ENCODE measurements around the gene ANKRD16. TPM values are rescaled to one million over a fixed set of nuclear protein-coding genes. Genes with fewer than 3 reads are reported as not detected.

ANKRD16 gene
- total RNA-seq, 1 donor from 2014 or later, result 9.2 TPM

DNA sequence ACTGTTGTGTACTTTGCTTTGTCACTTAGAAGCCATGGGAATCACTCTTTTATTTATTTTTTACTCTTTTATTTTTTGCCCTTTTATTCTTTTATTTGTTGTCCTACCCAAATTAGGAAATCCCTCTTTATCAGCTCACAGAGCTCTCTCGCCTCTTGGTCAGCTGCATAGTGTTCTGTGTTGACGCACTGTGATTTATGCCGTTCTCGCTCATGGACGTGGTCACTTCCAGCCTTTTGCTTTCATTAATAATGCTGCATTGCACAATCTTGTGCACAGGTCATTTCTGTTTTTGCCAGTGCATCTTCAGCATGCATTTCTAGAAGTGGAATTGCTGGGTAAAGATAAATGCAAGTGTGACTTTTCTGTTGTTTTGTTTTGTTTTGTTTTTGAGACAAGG lies 42.7 kb upstream of the ANKRD16 start:
- no peaks in the 10 kb centered on the region for H3K4me1 Mint-ChIP-seq
- intact Hi-C loops (cut with micrococcal nuclease), result no loop called here
- H3K27me3 Mint-ChIP-seq, result no peaks in the 10 kb centered on the region
- POLR2A ChIA-PET, result no interaction called here
- ATAC-seq (ENCODE audit: low read depth) (no peak), DNase-seq (no peak)
- TF ChIP-seq, protein P1, sequence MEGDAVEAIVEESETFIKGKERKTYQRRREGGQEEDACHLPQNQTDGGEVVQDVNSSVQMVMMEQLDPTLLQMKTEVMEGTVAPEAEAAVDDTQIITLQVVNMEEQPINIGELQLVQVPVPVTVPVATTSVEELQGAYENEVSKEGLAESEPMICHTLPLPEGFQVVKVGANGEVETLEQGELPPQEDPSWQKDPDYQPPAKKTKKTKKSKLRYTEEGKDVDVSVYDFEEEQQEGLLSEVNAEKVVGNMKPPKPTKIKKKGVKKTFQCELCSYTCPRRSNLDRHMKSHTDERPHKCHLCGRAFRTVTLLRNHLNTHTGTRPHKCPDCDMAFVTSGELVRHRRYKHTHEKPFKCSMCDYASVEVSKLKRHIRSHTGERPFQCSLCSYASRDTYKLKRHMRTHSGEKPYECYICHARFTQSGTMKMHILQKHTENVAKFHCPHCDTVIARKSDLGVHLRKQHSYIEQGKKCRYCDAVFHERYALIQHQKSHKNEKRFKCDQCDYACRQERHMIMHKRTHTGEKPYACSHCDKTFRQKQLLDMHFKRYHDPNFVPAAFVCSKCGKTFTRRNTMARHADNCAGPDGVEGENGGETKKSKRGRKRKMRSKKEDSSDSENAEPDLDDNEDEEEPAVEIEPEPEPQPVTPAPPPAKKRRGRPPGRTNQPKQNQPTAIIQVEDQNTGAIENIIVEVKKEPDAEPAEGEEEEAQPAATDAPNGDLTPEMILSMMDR (IDR thresholded peaks at IDR 0.05), result no peak
- H3K4me3 Mint-ChIP-seq, result no peak overlapping the region
- H3K27ac Mint-ChIP-seq, result no peak overlapping the region
- H3K36me3 Mint-ChIP-seq (ENCODE audit: low read depth), result peaks cover 79% of the 10 kb centered on the region
- H3K9me3 Mint-ChIP-seq, result no peaks in the 10 kb centered on the region
- CTCF ChIA-PET, result no interaction called here

DNA sequence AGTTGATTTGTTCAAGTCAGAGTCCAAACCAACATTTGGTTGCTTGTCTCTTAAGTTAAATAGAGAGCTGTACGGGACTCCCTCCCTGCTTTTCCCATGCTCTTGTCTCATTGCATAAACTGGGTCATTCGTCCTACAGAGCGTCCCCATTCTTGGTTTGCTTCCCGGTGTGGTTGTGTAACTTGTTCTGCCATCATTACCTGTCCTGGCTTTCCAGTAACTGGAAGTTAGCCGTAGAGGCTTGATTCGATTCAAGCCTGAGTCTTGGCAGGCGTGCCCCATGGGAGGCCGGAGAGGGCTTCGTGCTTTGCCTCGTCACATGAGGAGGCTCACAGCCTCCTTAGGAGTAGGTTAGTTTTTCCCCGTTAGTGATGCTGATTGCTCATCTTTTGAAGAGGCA lies 40.6 kb upstream of the ANKRD16 start:
- ChIA-PET CTCF (no interaction called here), POLR2A (no interaction called here)
- H3K27me3 Mint-ChIP-seq, result no peaks in the 10 kb centered on the region
- no peak overlapping the region for H3K27ac Mint-ChIP-seq
- no peaks in the 10 kb centered on the region for H3K9me3 Mint-ChIP-seq
- ATAC-seq (ENCODE audit: low read depth) (no peak), DNase-seq (no peak)
- H3K36me3 Mint-ChIP-seq (ENCODE audit: low read depth), result peaks cover 81% of the 10 kb centered on the region
- no peak overlapping the region for H3K4me3 Mint-ChIP-seq
- intact Hi-C loops (cut with micrococcal nuclease), result no loop called here
- no peaks in the 10 kb centered on the region for H3K4me1 Mint-ChIP-seq
- TF ChIP-seq, protein P1 (IDR thresholded peaks at IDR 0.05), result no peak

DNA sequence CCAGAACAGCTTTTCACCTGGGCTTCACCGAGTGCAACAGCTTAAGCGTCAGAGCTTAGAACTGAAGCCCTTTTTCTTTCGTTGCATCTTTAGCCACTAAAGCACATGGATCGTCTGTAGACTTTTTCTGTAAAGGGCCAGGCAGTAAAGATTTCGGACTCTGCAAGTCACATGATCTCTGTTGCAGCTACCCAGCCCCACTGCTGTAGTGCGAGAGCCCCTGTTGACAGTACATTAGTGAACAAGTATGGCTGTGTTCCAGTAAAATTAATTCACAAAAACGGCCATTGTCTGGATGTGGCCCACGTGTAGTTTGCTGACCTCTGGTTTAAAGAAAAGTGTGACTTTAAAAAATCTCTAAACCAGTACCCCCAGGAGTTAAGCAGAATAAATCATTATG lies 39.7 kb upstream of the ANKRD16 start:
- peaks cover 83% of the 10 kb centered on the region for H3K36me3 Mint-ChIP-seq (ENCODE audit: low read depth)
- intact Hi-C loops (cut with micrococcal nuclease), result no loop called here
- no peaks in the 10 kb centered on the region for H3K4me1 Mint-ChIP-seq
- no peak overlapping the region for H3K4me3 Mint-ChIP-seq
- POLR2A ChIA-PET, result no interaction called here
- H3K9me3 Mint-ChIP-seq, result no peaks in the 10 kb centered on the region
- no peak overlapping the region for H3K27ac Mint-ChIP-seq
- CTCF ChIA-PET, result no interaction called here
- H3K27me3 Mint-ChIP-seq, result no peaks in the 10 kb centered on the region
- TF ChIP-seq, protein P1 (IDR thresholded peaks at IDR 0.05), result no peak
- no peak for ATAC-seq (ENCODE audit: low read depth)
- no peak for DNase-seq

DNA sequence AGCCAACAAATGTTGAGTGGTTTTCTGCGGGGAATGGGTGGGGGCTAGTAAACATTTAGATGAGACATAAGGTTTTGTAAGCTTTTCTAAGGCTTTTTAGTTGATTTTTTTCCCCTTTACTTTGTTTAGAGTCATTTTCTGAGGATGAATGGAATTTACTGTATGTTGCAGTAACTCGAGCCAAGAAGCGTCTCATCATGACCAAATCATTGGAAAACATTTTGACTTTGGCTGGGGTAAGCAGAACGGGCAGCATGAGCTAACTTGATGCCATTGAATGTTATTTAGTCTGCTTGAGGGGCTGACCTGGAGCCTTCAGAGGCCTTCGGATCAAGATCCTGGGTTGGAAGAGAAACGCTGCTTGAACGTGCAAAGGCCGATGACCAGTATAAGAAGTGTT lies 37.6 kb upstream of the ANKRD16 start:
- no peak for ATAC-seq (ENCODE audit: low read depth)
- intact Hi-C loops (cut with micrococcal nuclease), result no loop called here
- H3K27me3 Mint-ChIP-seq, result no peaks in the 10 kb centered on the region
- H3K36me3 Mint-ChIP-seq (ENCODE audit: low read depth), result peaks cover 90% of the 10 kb centered on the region
- ChIA-PET CTCF (no interaction called here), POLR2A (no interaction called here)
- no peaks in the 10 kb centered on the region for H3K9me3 Mint-ChIP-seq
- no peak for DNase-seq
- no peak overlapping the region for H3K4me3 Mint-ChIP-seq
- TF ChIP-seq, protein P1 (IDR thresholded peaks at IDR 0.05), result no peak
- no peak overlapping the region for H3K27ac Mint-ChIP-seq
- H3K4me1 Mint-ChIP-seq, result no peaks in the 10 kb centered on the region

DNA sequence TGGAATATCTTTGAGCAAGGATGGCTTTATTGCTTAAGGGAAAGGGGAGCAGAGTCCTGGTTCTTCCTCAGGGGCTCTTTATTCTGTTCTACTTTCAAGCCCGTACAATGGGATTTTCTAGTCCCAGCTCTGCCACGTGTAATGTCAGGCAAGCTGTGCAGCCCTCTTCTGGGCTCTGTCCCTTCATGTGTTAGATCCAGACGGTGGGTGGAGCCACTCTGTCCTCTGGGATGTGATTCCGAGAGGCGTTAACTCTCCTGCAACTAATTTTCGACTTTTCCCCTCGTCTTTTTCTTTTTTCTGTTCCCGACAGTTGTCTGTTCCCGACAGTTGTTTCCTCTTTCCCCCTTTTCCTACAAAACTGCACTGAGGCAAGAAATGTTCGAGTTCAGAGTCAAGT lies 35.2 kb upstream of the ANKRD16 start:
- Mint-ChIP-seq H3K27me3 (no peaks in the 10 kb centered on the region), H3K36me3 (ENCODE audit: low read depth) (peaks cover 93% of the 10 kb centered on the region), H3K27ac (no peak overlapping the region), H3K4me1 (no peaks in the 10 kb centered on the region), H3K9me3 (no peaks in the 10 kb centered on the region), H3K4me3 (no peak overlapping the region)
- ChIA-PET CTCF (no interaction called here), POLR2A (no interaction called here)
- DNase-seq (no peak), ATAC-seq (ENCODE audit: low read depth) (no peak)
- intact Hi-C loops (cut with micrococcal nuclease), result no loop called here
- TF ChIP-seq, protein P1 (IDR thresholded peaks at IDR 0.05), result no peak

All from activated B cell treated with CpG ODN at 0.5 μM for 24 hours (primary cell).